SU-DHL-6 (cell line): Measurements from ENCODE around the gene GSX1.

Source experiments
- H2AFZ ChIP-seq: fragments of 200-600 bp; sonication (generic); 2 replicates; pipeline ENCODE4 v1.6.1; 2014; ENCODE audit warnings: low read depth, mild to moderate bottlenecking, moderate library complexity, mixed read lengths, antibody characterized with exemption, low read length; ENCODE audit not compliant: severe bottlenecking
- H3F3A ChIP-seq: fragments of 200-600 bp; shearing (Covaris generic); 2 replicates; pipeline ENCODE4 v1.6.0; 2016; ENCODE audit warnings: antibody characterized with exemption, mild to moderate bottlenecking; ENCODE audit not compliant: insufficient read depth
- H3K27ac ChIP-seq: fragments of 200-600 bp; sonication (generic); 2 replicates; pipeline ENCODE4 v1.5.1; 2016; ENCODE audit warnings: low read depth, mild to moderate bottlenecking, low read length, moderate library complexity, mixed read lengths
- H3K27me3 ChIP-seq: fragments of 200-600 bp; sonication (generic), shearing (Covaris generic); 2 replicates; pipeline ENCODE4 v1.6.0; 2014; ENCODE audit warnings: mild to moderate bottlenecking, low read length
- H3K36me3 ChIP-seq: fragments of 200-600 bp; sonication (generic); 2 replicates; pipeline ENCODE4 v1.6.1; 2014; ENCODE audit warnings: mild to moderate bottlenecking, low read length, mixed read lengths
- H3K4me2 ChIP-seq: fragments of 300-600, 200-600 bp; shearing (Covaris generic), sonication (generic); 2 replicates; pipeline ENCODE4 v1.6.0; 2014; ENCODE audit warnings: low read length, low read depth, mild to moderate bottlenecking; ENCODE audit not compliant: poor library complexity, severe bottlenecking
- H3K4me3 ChIP-seq: fragments of 200-600 bp; sonication (generic); 2 replicates; pipeline ENCODE4 v1.5.1; 2014; ENCODE audit warnings: antibody characterized with exemption, low read length, mild to moderate bottlenecking, mixed read lengths; ENCODE audit not compliant: insufficient read depth, poor library complexity, severe bottlenecking
- H3K79me2 ChIP-seq: fragments of 200-600 bp; sonication (generic); 2 replicates; pipeline ENCODE4 v1.6.1; 2014; ENCODE audit warnings: mild to moderate bottlenecking, low read length, moderate library complexity; ENCODE audit not compliant: insufficient read depth
- H3K9ac ChIP-seq: fragments of 200-600 bp; sonication (generic); 2 replicates; pipeline ENCODE4 v1.7.0; 2014; ENCODE audit warnings: mild to moderate bottlenecking, low read length
- H3K9me2 ChIP-seq: fragments of 200-600 bp; sonication (generic); replicated peaks from 2 replicates; pipeline ENCODE4 v1.6.1; 2014; ENCODE audit warnings: low read length; ENCODE audit not compliant: insufficient read depth
- H3K9me3 ChIP-seq: fragments of 200-600 bp; sonication (generic); 2 replicates; pipeline ENCODE4 v1.6.1; 2014; ENCODE audit warnings: low read length, mixed read lengths; ENCODE audit not compliant: insufficient read depth
- H4K20me1 ChIP-seq: fragments of 200-600 bp; sonication (generic); 2 replicates; pipeline ENCODE4 v1.6.1; 2014; ENCODE audit warnings: low read depth, mild to moderate bottlenecking, antibody characterized with exemption, low read length, moderate library complexity, mixed read lengths
- EZH2phosphoT487 ChIP-seq: fragments of 200-600 bp; sonication (generic), shearing (Covaris generic); conservative IDR thresholded peaks from 2 replicates; pipeline ENCODE4 v1.6.1; 2018; ENCODE audit warnings: mild to moderate bottlenecking, antibody characterized with exemption, low read length, moderate library complexity, mixed read lengths
- TF ChIP-seq, protein P1 (sequence below): fragments of 200-600 bp; sonication (generic); IDR thresholded peaks from one replicate; pipeline ENCODE4 v1.5.1; 2017; ENCODE audit warnings: antibody characterized with exemption, mild to moderate bottlenecking, low read length, moderate library complexity; ENCODE audit not compliant: insufficient read depth, poor library complexity, severe bottlenecking

Gene GSX1

GRCh38 chr13:27826379-27827353 lies 34.4 kb downstream of the GSX1 start:
- H3K36me3 ChIP-seq, result no peaks in the 10 kb centered on the region
- peak overlapping the region; percentile 45 for H3K4me2 ChIP-seq
- H3F3A ChIP-seq, result no peaks in the 10 kb centered on the region
- H3K9ac ChIP-seq, result no peak overlapping the region
- no peak overlapping the region for H3K27ac ChIP-seq
- H2AFZ ChIP-seq, result peak overlapping the region; percentile 67
- H4K20me1 ChIP-seq, result no peaks in the 10 kb centered on the region
- no peaks in the 10 kb centered on the region for H3K79me2 ChIP-seq
- no peaks in the 10 kb centered on the region for H3K9me2 ChIP-seq
- TF ChIP-seq, protein P1, sequence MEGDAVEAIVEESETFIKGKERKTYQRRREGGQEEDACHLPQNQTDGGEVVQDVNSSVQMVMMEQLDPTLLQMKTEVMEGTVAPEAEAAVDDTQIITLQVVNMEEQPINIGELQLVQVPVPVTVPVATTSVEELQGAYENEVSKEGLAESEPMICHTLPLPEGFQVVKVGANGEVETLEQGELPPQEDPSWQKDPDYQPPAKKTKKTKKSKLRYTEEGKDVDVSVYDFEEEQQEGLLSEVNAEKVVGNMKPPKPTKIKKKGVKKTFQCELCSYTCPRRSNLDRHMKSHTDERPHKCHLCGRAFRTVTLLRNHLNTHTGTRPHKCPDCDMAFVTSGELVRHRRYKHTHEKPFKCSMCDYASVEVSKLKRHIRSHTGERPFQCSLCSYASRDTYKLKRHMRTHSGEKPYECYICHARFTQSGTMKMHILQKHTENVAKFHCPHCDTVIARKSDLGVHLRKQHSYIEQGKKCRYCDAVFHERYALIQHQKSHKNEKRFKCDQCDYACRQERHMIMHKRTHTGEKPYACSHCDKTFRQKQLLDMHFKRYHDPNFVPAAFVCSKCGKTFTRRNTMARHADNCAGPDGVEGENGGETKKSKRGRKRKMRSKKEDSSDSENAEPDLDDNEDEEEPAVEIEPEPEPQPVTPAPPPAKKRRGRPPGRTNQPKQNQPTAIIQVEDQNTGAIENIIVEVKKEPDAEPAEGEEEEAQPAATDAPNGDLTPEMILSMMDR, result peak; percentile 84
- TF ChIP-seq EZH2phosphoT487, result no peak
- no peaks in the 10 kb centered on the region for H3K9me3 ChIP-seq
- no peak overlapping the region for H3K4me3 ChIP-seq
- no peaks in the 10 kb centered on the region for H3K27me3 ChIP-seq

DNA sequence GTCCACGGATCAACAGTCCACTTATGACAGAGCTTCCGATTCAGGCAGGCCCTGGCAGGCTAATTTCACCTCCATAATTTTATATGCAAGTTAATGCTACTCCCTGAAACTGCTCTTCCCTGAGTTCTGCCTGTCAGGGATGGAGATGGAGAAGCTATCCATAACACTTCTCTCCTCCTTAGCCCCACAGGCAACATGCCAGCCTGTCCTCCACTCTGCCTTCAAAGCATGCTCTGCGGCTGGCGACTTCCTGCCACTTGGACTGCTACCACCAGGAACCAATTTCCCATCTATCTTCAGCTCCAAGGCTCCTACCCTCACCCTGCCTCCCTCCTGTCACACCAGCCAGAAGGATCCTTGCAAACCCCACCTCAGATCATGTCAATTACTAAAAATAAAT lies 35.4 kb downstream of the GSX1 start:
- H3K9me2 ChIP-seq, result no peaks in the 10 kb centered on the region
- no peaks in the 10 kb centered on the region for H3F3A ChIP-seq
- no peaks in the 10 kb centered on the region for H4K20me1 ChIP-seq
- no peaks in the 10 kb centered on the region for H3K27me3 ChIP-seq
- H3K4me3 ChIP-seq, result no peak overlapping the region
- H3K9ac ChIP-seq, result no peak overlapping the region
- H3K36me3 ChIP-seq, result no peaks in the 10 kb centered on the region
- H3K9me3 ChIP-seq, result no peaks in the 10 kb centered on the region
- TF ChIP-seq EZH2phosphoT487, result no peak
- H3K79me2 ChIP-seq, result no peaks in the 10 kb centered on the region
- H3K27ac ChIP-seq, result no peak overlapping the region
- H3K4me2 ChIP-seq, result no peak overlapping the region
- H2AFZ ChIP-seq, result no peak overlapping the region

DNA sequence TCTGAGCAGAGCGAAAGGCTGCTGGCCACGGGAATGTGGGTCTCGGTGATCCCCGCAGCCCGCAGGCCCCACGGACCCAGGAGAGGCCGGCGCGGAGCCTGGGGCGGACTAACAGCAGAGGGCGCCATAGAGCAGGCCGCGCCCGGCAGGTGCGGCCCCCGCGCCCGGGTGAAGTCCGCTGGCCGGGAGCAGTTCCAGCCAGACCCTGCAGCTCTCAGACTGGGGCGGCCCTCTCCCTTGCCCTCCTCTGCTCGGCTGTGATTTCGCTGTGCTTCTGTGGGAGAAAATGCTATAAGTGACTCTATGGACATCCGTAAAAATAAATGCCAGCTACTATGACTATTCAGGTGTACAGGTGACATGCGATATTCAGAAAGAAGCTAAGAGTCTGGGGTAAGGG lies 37.7 kb downstream of the GSX1 start:
- H3K79me2 ChIP-seq, result no peaks in the 10 kb centered on the region
- H3K9me3 ChIP-seq, result no peaks in the 10 kb centered on the region
- TF ChIP-seq EZH2phosphoT487, result no peak
- TF ChIP-seq, protein P1, result peak; percentile 76
- H3K9ac ChIP-seq, result no peak overlapping the region
- H3K4me2 ChIP-seq, result peak overlapping the region; percentile 30
- H3K27me3 ChIP-seq, result no peaks in the 10 kb centered on the region
- H3K9me2 ChIP-seq, result no peaks in the 10 kb centered on the region
- H4K20me1 ChIP-seq, result no peaks in the 10 kb centered on the region
- no peaks in the 10 kb centered on the region for H3F3A ChIP-seq
- no peak overlapping the region for H3K27ac ChIP-seq
- H3K36me3 ChIP-seq, result no peaks in the 10 kb centered on the region
- H3K4me3 ChIP-seq, result no peak overlapping the region
- no peak overlapping the region for H2AFZ ChIP-seq

DNA sequence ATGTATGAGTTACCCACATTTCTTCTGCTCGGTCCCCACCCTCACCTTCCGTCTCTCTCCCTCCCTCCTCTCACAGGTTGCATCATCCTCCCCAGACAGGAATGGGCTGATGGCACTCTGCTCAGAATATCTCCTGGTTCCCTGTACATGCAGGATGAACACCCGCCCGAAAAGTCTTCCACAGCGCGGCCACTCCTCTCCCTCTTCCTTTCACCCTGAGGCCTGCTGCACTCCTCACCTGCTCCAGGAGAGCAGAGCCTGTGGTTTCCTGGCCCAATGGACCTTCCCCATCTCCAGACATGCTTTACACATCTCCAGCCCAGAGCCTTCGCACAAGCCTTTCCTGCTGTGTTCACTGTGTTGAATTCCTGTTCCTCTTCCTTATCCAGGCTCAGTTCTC lies 40.9 kb downstream of the GSX1 start:
- Histone ChIP-seq H3K36me3 (no peaks in the 10 kb centered on the region), H4K20me1 (no peaks in the 10 kb centered on the region), H3F3A (no peaks in the 10 kb centered on the region), H3K9me2 (no peaks in the 10 kb centered on the region), H3K27me3 (no peaks in the 10 kb centered on the region), H3K9ac (no peak overlapping the region), H3K79me2 (no peaks in the 10 kb centered on the region), H3K4me3 (no peak overlapping the region), H2AFZ (no peak overlapping the region), H3K4me2 (no peak overlapping the region), H3K27ac (no peak overlapping the region), H3K9me3 (no peaks in the 10 kb centered on the region)
- TF ChIP-seq, protein P1, result no peak
